HS-27A (cell line): ENCODE results near the gene PRXL2C.
"Not testable (repeated sequence)": the region's sequence is repeated elsewhere in the genome, so short reads cannot be mapped to it uniquely, and the experiment has no call there.

Experiments used
- DNase-seq: peaks from one replicate; pipeline ENCODE4 v3.0.0-alpha.2; 2012; ENCODE audit warnings: low read depth, missing footprints

PRXL2C gene

DNA sequence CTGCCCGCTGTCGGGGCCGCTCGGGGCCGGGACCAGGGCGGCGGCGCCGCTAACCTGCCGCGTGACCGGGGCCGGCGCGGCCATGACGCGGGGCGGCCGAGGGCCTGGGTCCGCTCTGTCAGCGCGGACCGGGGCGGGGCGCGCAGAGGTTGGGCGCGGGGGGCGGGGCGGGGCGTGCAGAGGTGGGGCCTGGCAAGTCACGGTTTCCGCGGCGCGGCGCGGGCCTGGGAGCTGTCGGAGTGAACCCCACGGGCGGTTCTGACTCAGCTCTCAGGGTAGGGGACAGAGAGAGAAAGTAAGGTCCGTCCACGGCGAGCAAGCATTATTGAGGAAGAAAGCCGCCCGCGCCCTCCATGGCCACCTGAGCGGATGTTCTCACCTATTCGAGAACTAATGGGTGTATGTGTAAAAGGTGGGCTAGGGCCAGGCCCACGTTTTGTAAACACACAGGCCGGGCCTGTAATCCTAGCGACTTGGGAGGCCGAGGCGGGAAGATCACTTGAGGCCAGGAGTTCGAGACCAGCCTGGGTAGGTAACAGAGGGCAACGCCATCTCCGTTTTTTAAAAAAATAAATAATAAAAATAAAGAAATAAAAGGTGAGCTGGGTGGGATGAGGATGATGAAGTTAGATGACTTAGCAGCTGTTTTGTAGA lies at the start of gene PRXL2C:
PRXL2C (minus strand) TSS at position 120 of the 654 bp plus-strand sequence; CDS start at position 84, 36 bp downstream.
- no peak for DNase-seq

GRCh38 chr9:96700721-96701375 lies 45.7 kb upstream of the PRXL2C start:
- not testable (repeated sequence) for DNase-seq

DNA sequence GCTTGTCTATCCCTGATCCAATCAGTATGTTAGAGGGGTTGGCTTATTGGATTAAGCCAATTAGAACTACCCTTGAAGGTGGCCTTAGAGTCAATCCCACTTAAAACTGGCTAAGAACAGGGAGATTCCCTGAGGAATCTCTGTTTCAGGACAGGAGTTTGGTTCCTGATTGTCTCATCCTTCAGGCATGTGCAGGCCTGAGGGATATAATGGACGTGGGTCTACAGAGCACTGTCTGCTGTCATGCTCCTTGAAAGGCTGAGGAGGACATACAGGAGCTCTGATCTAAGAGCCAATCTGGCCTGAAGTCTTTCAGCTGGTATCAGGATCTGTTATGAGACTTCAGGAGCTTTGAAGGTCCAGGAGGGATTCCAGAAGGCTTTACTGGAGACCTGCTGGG lies 36.2 kb upstream of the PRXL2C start:
- DNase-seq, result no peak

DNA sequence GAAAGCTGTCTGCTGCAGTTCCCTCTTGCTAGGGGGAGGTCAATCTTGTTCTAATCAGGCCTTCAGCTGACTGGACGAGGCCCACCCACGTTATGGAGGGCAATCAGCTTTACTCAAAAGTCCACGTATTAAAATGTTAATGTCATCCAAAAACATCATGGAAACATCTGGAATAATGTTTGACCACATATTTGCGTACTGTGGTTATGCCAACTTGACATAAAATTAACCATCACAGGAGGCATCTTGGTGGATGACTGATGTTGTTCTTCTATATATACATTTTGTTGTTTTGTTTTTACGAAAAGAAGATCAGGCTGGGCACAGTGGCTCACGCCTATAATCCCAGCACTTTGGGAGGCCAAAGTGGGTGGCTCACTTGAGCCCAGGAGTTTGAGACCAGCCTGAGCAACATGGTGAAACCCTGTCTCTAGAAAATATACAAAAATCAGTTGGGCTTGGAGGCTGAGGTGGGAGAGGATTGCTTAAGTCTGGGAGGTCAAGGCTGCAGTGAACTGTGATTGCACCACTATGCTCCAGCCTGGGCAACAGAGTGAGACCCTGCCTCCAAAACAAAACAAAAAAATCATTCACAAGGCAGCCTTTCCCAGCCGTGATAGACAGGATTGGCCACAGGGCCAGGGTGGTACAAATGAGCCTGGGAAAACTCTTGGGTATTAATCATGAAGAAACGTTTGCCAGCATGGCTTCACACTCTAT lies 33.8 kb upstream of the PRXL2C start:
- DNase-seq, result no peak

GRCh38 chr9:96688187-96688586 lies 33.1 kb upstream of the PRXL2C start:
- DNase-seq, result no peak

DNA sequence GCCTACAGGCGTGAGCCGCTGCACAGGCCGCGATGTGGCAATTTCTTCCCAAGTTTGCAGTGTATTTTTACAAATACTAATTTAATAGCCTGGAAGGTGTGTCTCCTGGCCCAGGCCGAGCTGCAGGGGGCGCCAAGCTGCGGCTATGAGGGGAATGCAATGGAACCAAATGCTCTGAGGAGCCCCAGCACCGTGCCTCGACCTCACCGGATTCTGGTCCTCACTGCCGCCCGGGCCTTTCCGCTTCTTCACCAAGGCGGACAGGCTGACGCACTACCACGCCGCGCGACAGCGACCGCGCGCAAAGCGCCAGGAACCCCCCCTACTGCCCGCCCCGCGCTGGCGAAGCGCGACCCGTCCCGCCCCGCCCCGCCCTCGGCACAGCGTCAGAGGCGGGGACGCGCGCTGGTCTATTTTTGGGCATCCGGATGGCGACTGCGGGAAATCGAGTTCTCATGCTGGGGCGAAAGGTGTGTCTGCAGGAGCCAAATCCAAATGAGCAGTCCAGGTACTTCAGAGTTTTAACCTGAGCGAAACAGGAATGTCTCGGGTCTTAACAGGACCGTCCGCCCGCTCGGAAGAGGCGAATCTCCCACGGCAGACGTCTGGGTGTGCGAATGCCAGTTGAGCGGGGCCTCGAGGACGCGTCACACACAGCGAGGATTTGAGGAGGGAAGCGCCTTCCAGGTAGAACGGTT lies 31.7 kb upstream of the PRXL2C start:
- no peak for DNase-seq

GRCh38 chr9:96680812-96681499 lies 25.8 kb upstream of the PRXL2C start:
- no peak for DNase-seq

DNA sequence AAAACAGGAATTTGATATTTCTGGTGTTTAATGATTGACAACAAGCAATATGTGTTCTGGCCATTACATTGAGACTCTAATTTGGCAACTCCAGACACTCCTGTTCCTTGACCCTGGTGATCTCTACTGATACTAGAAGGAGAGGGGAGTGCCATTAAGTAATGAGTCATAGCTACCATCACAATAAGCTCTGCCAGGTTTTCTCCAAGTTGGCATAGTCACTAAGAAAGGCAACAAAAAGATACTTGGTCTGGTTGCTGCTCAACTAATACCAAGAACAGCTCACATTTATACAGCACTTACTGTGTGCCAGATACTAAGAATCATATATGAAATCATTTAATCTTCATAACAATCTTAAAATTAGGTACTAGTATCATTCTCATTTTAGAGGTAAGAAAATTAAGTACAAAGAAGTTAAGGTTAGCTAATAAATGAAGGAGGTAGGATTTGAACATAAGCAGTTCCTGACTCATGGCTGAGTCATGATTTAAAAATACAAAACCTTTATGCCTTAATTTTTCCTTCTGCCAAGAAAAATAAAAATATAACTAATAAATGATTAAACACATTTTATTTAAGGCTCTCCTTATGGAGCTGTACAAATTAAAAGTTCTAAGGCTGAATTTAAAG lies 19.9 kb upstream of the PRXL2C start:
- peak; percentile 60 for DNase-seq

DNA sequence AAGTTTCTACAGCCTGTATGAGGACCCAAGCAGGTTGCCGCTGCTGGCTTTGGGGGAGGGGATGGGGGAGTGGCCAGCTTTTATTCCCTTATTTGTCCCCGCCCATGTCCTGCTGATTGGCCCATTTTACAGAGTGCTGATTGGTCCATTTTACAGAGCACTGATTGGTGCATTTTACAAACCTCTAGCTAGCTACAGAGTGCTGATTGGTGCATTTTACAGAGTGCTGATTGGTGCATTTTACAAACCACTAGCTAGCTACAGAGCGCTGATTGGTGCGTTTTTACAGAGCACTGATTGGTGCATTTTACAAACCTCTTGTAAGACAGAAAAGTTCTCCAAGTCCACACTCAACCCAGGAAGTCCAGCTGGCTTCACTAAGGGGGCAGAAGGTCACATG lies 18.7 kb upstream of the PRXL2C start:
- not testable (repeated sequence) for DNase-seq

GRCh38 chr9:96668868-96669534 lies 13.9 kb upstream of the PRXL2C start:
- DNase-seq, result no peak

DNA sequence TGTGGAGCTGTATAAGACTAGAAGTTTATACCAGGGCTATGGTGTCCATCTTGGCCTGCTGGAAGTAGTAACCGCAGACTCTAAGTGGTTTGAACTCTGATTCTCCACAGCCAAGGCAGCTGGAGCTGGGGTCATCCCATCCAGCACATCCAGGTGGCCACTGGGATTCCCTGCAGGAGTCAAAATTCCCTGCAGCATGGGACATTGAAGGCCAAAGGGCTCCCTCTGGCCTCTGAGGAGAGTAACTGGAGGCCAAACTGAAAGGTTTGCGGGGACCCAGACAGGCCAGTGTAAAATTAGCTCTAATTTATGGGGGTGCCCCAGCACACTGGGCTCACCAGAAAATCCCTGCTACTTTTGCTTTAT lies 12.2 kb upstream of the PRXL2C start:
- DNase-seq, result no peak

GRCh38 chr9:96666653-96667362 lies 11.7 kb upstream of the PRXL2C start:
- not testable (repeated sequence) for DNase-seq

- no peak for DNase-seq
These were observed 10.7 kb upstream of the PRXL2C start for GRCh38 chr9:96665789-96666188.

- DNase-seq, result no peak
These were observed 8.5 kb upstream of the PRXL2C start for GRCh38 chr9:96663506-96664120.

DNA sequence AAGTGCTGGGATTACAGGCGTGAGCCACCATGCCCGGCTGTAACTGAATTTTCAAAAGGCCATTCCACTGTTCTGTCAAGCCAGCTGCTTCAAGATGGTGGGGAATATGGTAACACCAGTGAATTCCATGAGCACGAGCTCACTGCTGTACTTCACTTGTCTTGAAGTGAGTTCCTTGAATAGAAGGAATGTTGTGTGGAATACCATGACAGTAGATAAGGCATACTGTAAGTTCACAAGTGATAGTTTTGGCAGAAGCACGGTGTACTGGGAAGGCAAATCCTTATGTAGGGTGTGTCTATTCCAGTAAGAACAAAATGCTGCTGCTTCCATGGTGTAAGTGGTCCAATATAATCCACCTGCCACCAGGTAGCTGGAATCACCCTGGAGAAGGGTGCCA lies 6.6 kb upstream of the PRXL2C start:
- DNase-seq, result no peak

DNA sequence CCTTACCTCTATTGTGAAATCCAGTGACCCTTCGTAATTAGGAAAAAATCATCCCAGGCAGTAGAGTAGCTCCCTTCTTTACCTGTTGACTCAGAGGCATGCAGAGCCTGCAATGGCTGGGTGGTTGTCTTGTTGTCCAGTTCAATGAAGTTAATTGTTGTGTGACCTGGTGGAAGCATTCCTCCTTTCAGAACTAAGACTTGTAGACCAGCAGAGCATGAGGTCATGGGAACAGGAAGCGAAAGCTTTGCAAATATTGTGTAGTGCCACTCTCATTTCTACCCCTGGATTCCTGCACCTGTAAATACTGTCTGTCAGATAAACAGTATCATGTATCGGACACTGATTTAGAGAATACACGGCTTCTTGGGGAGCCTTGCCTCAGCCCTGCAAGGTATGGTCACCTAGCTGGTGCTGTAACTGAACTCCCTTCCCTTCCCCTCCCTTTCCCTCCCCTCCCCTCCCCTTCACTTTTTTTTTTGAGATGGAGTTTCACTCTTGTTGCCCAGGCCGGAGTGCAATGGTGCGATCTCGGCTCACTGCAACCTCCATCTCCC lies 5.7 kb upstream of the PRXL2C start:
- no peak for DNase-seq

DNA sequence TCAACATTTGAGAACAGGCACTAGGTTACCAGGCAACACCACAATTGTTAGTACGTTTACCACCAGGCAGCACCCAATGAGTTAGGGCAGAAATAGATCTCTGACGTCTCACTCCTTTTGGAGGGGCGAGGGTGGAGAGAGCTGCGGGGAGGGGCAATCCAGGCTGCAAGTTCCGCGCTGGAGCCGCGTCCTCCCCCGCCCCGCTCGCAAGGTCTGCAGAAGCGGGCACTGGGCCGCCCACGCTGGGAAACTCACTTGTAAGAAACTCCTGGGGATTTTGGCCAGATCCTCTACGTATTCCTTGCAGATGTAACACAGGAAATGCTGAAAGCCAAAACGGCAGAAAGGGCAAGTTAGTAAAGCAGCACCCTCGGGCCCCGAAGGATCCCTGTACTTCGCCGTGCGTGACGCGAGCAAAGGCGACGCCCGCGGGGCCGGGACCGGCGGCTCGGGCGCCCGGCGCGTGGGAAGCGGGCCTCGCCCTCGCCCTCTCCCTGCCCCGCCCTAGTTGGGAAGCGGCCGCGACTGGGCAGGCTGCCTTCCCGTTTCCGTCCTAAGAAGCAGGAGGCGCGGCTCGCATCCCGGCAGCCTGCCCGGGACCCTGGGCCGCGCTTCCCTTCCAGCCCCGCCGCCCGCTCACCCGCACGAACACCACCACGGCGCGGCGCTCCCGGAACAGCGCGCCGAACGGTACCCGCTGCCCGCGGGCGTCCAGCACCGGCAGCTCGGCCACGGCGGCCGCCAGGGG lies 493 bp downstream of the PRXL2C start:
- no peak for DNase-seq

GRCh38 chr9:96651626-96652025 lies 3.5 kb downstream of the PRXL2C start:
- DNase-seq, result no peak
